ENCODE data around the gene GIGYF2.
"Not testable (repeated sequence)": the region's sequence is repeated elsewhere in the genome, so short reads cannot be mapped to it uniquely, and the experiment has no call there.

The GIGYF2 gene

GRCh38 chr2:232699110-232699509, 2.0 kb downstream of the GIGYF2 start:
- in situ Hi-C loops (cut with HindIII; ENCODE audit: low sequenced_read_pairs), result no loop called here
- H3K4me3 ChIP-seq (ENCODE audit: low read depth, low read length), result peak overlapping the region; percentile 0
- no peak for DNase-seq (ENCODE audit: low read depth)
- no peak for TF ChIP-seq CTCF (IDR thresholded peaks at IDR 0.05; ENCODE audit: low read depth, low read length, missing control alignments)

- TF ChIP-seq CTCF (IDR thresholded peaks at IDR 0.05; ENCODE audit: low read depth, low read length, missing control alignments), result no peak
- in situ Hi-C loops (cut with HindIII; ENCODE audit: low sequenced_read_pairs), result no loop called here
- DNase-seq (ENCODE audit: low read depth), result no peak
- H3K4me3 ChIP-seq (ENCODE audit: low read depth, low read length), result no peak overlapping the region
These were observed 3.0 kb downstream of the GIGYF2 start for GRCh38 chr2:232700154-232700553.

GRCh38 chr2:232707076-232707475, 9.9 kb downstream of the GIGYF2 start:
- no peak for DNase-seq (ENCODE audit: low read depth)
- in situ Hi-C loops (cut with HindIII; ENCODE audit: low sequenced_read_pairs), result no loop called here
- TF ChIP-seq CTCF (IDR thresholded peaks at IDR 0.05; ENCODE audit: low read depth, low read length, missing control alignments), result no peak
- H3K4me3 ChIP-seq (ENCODE audit: low read depth, low read length), result no peak overlapping the region

- TF ChIP-seq CTCF (IDR thresholded peaks at IDR 0.05; ENCODE audit: low read depth, low read length, missing control alignments), result no peak
- no peak overlapping the region for H3K4me3 ChIP-seq (ENCODE audit: low read depth, low read length)
- DNase-seq (ENCODE audit: low read depth), result no peak
- in situ Hi-C loops (cut with HindIII; ENCODE audit: low sequenced_read_pairs), result no loop called here
These were observed 16.4 kb downstream of the GIGYF2 start for GRCh38 chr2:232713505-232713904.

GRCh38 chr2:232714969-232715368, 17.8 kb downstream of the GIGYF2 start:
- in situ Hi-C loops (cut with HindIII; ENCODE audit: low sequenced_read_pairs), result no loop called here
- DNase-seq (ENCODE audit: low read depth), result no peak

GRCh38 chr2:232720056-232720455, 22.9 kb downstream of the GIGYF2 start:
- in situ Hi-C loops (cut with HindIII; ENCODE audit: low sequenced_read_pairs); DNase-seq (ENCODE audit: low read depth); H3K4me3 ChIP-seq (ENCODE audit: low read depth, low read length): not testable (repeated sequence)

More at GRCh38 chr2:232714969-232715368, 17.8 kb downstream of the GIGYF2 start:
- H3K4me3 ChIP-seq (ENCODE audit: low read depth, low read length), result no peak overlapping the region
- TF ChIP-seq CTCF (IDR thresholded peaks at IDR 0.05; ENCODE audit: low read depth, low read length, missing control alignments), result no peak

GRCh38 chr2:232721261-232721660, 24.1 kb downstream of the GIGYF2 start:
- in situ Hi-C loops (cut with HindIII; ENCODE audit: low sequenced_read_pairs), result no loop called here
- H3K4me3 ChIP-seq (ENCODE audit: low read depth, low read length), result no peak overlapping the region
- no peak for DNase-seq (ENCODE audit: low read depth)
- no peak for TF ChIP-seq CTCF (IDR thresholded peaks at IDR 0.05; ENCODE audit: low read depth, low read length, missing control alignments)
